Central memory CD8-positive, alpha-beta T cell (primary cell): ENCODE results near the gene BTRC.
A peak's percentile ranks its signal among the peaks of the same experiment; 100 is the strongest.
"Not testable (repeated sequence)": the region's sequence is repeated elsewhere in the genome, so short reads cannot be mapped to it uniquely, and the experiment has no call there.

ENCODE experiments used
- ATAC-seq: fragments of 150-1000 bp; cut with Tn5 transposase; replicated peaks from 2 replicates; pipeline ENCODE4 v1.10.0; 2022; ENCODE audit warnings: mild to moderate bottlenecking, moderate FRiP score, moderate number of reproducible peaks; ENCODE audit not compliant: poor library complexity, severe bottlenecking; ENCODE audit errors: extremely low read depth
- DNase-seq, 2 donors: peaks; one replicate each; pipeline ENCODE4 v3.0.0; 2021; ENCODE audit warnings: low spot score in 2 of 2
- H3K27ac Mint-ChIP-seq: one replicate; pipeline ENCODE4 v1.8.0; 2022; ENCODE audit warnings: low read depth, mild to moderate bottlenecking, moderate library complexity, mixed read lengths
- H3K27me3 Mint-ChIP-seq: one replicate; pipeline ENCODE4 v1.8.0; 2022; ENCODE audit warnings: mixed read lengths
- H3K36me3 Mint-ChIP-seq: one replicate; pipeline ENCODE4 v1.8.0; 2022; ENCODE audit warnings: mild to moderate bottlenecking, moderate library complexity, mixed read lengths; ENCODE audit not compliant: insufficient read depth
- H3K4me1 Mint-ChIP-seq: one replicate; pipeline ENCODE4 v1.8.0; 2022; ENCODE audit warnings: mixed read lengths
- H3K4me3 Mint-ChIP-seq: one replicate; pipeline ENCODE4 v1.8.0; 2022; ENCODE audit warnings: mild to moderate bottlenecking, moderate library complexity, mixed read lengths
- H3K9me3 Mint-ChIP-seq: one replicate; pipeline ENCODE4 v1.8.0; 2022; ENCODE audit warnings: mixed read lengths

Gene BTRC

DNA sequence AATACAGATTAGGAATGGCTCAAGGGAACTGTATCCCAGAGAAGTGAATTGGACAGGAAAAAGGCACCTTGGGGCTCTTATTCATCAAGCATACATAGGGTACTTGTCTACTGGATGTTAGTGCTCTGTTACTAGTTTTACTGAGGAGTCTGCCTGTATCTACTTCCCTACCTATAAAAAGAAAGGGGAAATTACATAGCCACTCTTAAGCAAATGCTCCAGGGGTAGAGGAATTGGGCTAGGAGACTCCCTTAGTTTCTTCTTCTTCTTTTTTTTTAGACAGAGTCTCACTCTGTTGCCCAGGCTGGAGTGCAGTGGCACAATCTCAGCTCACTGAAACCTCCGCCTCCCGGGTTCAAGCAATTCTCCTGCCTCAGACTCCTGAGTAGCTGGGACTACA is 239.4 kb downstream of the BTRC start:
- H3K4me1 Mint-ChIP-seq, H3K9me3 Mint-ChIP-seq, DNase-seq, H3K27ac Mint-ChIP-seq, H3K36me3 Mint-ChIP-seq, H3K4me3 Mint-ChIP-seq, H3K27me3 Mint-ChIP-seq, ATAC-seq: not testable (repeated sequence)

DNA sequence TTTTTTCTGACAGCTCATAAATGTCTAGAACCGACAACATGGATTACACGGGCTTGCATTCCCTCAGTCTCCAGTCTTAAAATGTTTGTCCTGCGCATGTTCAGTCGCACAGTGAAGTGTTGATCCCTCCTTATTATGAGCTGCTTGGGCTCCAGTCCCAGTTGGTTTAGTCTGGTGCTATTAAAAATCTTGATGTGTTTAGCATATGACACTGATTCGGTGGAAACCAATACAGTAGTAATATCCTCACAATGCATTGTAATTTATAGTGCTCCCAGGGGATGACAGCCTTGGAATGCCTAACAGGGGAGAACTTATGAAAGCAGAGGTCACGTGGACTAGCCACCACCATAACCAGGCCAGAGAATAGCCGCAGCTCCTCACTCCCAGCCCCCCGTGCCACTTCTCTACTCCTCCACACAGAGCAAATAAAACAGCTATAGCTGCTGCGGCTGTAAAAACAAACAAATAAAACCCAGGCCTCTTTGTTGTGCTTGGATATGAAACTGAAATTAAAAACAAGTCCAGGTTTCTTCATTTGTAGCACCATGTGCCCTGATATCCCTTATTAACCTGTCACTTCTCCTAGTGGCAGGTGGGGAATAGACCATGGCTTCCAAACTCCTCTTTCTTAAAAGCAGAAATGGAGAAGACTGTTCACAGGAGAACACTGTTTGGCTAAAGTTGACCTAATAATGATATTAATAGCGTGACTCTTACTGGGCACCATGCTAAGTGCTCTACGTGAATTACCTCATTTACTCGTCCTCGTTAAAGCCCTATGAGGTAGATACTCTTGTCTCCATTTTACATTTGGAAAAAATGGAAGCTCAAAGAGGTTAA is 241.8 kb downstream of the BTRC start:
- Mint-ChIP-seq H3K36me3 (peaks cover 7% of the 10 kb centered on the region), H3K9me3 (no peaks in the 10 kb centered on the region), H3K4me3 (no peak overlapping the region), H3K27ac (no peak overlapping the region), H3K4me1 (no peaks in the 10 kb centered on the region), H3K27me3 (no peaks in the 10 kb centered on the region)
- DNase-seq, result no peak
- no peak for ATAC-seq

DNA sequence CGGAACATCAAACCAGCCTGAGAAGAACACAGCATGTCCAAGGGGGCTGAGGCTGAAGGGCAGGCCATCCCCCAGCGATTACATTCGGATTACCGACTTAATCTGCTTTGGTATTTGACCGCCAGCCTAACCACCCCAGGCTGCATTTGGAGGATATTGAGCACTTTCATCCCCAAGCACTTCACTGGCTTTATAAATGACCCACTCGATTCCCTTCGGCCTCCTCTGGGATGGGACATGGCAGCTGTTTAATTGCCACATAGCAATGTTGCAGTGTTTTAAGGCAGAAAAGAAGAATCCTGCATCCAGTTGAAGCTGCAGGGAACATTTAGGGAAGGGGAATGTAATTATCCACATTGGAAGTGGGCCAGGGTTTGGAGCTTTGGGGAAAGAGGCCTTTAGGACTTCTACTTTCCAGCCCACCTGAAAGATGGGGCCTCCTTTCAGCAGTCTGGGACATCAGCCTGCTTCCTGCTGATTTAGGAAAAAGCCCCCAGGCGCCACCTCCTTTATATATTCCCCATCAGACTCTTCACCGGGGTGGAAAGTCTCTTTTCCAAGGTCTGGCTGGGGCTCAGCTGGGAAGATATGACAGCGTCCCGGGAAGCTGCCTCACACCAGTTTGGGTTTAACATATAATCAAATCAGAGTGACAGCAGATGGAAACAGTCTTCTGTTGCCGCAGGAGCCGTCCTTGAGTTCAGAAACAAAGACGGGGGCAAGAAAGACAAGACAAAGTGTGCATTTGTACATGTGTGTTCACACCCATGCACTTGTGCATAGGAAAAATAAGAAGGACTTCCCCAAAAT is 243.3 kb downstream of the BTRC start:
- H3K27me3 Mint-ChIP-seq, result no peaks in the 10 kb centered on the region
- H3K36me3 Mint-ChIP-seq, result peaks cover 9% of the 10 kb centered on the region
- no peak overlapping the region for H3K4me3 Mint-ChIP-seq
- no peak for DNase-seq
- no peaks in the 10 kb centered on the region for H3K9me3 Mint-ChIP-seq
- no peaks in the 10 kb centered on the region for H3K4me1 Mint-ChIP-seq
- no peak overlapping the region for H3K27ac Mint-ChIP-seq
- no peak for ATAC-seq

DNA sequence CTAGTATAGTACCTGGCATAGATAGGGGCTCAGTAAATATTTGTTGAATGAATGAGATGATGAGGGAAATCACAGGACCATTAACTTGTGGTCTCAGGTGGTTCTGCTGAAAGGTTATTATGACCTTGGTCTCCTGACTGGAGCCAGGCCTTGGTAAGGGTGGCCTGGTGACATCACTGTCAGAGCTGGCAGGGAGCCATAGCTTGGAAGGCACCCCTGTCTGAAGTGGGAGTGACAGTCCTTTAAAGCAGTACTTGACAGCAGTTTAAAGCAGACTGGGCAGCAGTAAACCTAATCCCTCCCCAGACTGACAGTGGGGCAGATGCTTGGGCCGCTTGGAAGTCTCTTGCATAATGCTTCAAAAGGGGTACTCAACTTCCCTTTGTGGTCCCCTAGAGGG is 247.6 kb downstream of the BTRC start:
- peaks cover 17% of the 10 kb centered on the region for H3K36me3 Mint-ChIP-seq
- no peak overlapping the region for H3K4me3 Mint-ChIP-seq
- no peaks in the 10 kb centered on the region for H3K4me1 Mint-ChIP-seq
- no peaks in the 10 kb centered on the region for H3K9me3 Mint-ChIP-seq
- ATAC-seq (no peak), DNase-seq (no peak)
- H3K27me3 Mint-ChIP-seq, result no peaks in the 10 kb centered on the region
- no peak overlapping the region for H3K27ac Mint-ChIP-seq

DNA sequence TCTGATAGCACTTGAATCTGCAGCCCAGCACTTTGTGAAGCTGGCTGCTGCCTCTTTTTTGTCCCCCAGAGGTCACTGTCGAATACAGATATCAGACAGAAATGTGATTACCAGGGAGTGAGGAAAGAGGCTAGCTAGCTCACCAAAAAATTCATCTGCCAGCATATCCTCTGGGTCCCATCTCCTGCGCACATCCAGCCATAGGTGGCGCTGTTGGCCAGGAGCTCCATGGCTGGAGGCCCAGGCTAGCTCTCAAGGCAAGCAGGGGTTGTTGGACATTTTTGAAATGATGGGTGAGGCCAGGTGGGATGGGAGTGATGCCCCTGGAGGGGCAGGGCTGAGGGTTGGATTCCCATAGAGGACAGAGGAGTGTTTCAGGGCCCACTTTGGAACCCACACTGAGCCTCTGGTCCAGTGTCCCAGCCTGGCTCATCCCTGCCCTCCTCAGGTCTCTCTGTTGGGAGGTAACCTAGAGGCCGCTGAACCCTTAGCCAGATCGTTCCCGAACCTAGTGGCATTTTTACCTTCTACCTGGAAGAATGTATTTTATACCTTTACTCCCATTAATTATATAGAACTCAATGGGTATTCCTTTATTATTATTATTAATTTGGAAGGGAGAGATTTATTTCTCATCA is 248.9 kb downstream of the BTRC start:
- Mint-ChIP-seq H3K27ac (no peak overlapping the region), H3K27me3 (no peaks in the 10 kb centered on the region)

More for the DNA sequence above, 248.9 kb downstream of the BTRC start:
- Mint-ChIP-seq H3K36me3 (peaks cover 13% of the 10 kb centered on the region), H3K4me3 (no peak overlapping the region), H3K4me1 (no peaks in the 10 kb centered on the region), H3K9me3 (no peaks in the 10 kb centered on the region)
- DNase-seq (peak; percentile 30 to 37), ATAC-seq (no peak)
